Right lobe of liver (tissue), 4 donors: ENCODE measurements around the gene TAS1R3.

Source experiments
- POLR2A ChIP-seq: fragments of 450-650 bp; IDR thresholded peaks from one replicate; pipeline ENCODE4 v1.6.1; 2017; ENCODE audit warnings: antibody characterized with exemption, mild to moderate bottlenecking
- TF ChIP-seq, protein P1 (sequence below), 4 donors: fragments of 200-600 bp in 3 of 4; fragments of 450-650 bp in 1 of 4; IDR thresholded peaks; one replicate each; pipeline versions ENCODE4 v1.5.1 to v1.8.0; 2016 to 2022; ENCODE audit warnings: antibody characterized with exemption in 4 of 4, mild to moderate bottlenecking in 2 of 4
- donor health status: DM: no; HTN: no; CAD: no.
- donor health status: DM: no; HTN: no; CAD: no.
- donor health status: DM: no; HTN: yes; CAD: no.

DNA sequence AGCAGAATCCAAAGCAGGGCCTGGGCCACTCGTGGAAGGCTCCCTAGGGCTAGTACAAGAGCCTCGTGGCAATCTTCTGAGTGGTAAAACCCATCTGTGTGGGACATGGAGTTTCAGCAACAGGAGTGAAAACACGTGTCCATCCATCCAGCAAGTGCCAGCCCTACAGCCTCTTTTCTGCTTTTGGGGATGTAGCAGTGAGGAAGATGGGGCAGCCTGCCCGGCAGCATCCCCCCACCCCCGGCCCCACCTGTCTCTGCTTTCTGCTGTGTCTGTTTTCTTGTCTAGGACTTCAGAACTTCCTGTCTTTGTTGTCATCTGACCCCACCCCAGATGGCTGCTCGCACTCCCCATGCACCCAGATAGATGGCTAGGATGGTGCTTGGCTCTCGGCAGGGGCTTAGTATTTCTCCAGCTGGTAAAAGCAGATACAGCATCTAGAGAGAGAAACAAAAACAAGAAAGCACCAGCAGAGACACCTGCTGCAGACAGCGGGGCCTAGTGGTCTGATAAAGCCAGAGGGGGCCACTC is 4.9 kb upstream of the TAS1R3 start:
- TF ChIP-seq POLR2A: no peak
- TF ChIP-seq, protein P1, sequence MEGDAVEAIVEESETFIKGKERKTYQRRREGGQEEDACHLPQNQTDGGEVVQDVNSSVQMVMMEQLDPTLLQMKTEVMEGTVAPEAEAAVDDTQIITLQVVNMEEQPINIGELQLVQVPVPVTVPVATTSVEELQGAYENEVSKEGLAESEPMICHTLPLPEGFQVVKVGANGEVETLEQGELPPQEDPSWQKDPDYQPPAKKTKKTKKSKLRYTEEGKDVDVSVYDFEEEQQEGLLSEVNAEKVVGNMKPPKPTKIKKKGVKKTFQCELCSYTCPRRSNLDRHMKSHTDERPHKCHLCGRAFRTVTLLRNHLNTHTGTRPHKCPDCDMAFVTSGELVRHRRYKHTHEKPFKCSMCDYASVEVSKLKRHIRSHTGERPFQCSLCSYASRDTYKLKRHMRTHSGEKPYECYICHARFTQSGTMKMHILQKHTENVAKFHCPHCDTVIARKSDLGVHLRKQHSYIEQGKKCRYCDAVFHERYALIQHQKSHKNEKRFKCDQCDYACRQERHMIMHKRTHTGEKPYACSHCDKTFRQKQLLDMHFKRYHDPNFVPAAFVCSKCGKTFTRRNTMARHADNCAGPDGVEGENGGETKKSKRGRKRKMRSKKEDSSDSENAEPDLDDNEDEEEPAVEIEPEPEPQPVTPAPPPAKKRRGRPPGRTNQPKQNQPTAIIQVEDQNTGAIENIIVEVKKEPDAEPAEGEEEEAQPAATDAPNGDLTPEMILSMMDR (IDR thresholded peaks at IDR 0.05): no peak
